ENCODE results near the gene BSCL2.
"Not testable (repeated sequence)": the region's sequence is repeated elsewhere in the genome, so short reads cannot be mapped to it uniquely, and the experiment has no call there.

BSCL2 gene

DNA sequence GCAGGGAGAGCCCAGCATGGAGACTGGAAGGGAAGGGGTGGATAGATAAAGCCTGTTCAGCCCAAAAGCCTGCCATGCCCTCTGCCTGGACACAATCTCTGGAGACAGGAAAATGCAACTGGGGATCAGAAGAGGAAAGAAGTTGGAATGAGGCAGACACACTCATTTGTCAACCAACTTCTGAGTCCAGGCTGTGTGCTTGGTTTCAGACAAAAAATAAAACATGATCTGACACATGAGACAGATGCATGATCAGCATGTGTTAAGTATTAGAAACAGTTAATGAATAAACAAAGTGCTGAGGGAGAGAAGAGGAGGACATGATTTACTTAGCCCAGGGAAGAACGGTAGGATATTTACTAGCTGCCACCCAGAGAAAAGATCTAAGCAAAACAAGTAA lies 18.7 kb downstream of the BSCL2 start:
- DNase-seq (ENCODE audit: low read depth in 2 of 2) = no peak

DNA sequence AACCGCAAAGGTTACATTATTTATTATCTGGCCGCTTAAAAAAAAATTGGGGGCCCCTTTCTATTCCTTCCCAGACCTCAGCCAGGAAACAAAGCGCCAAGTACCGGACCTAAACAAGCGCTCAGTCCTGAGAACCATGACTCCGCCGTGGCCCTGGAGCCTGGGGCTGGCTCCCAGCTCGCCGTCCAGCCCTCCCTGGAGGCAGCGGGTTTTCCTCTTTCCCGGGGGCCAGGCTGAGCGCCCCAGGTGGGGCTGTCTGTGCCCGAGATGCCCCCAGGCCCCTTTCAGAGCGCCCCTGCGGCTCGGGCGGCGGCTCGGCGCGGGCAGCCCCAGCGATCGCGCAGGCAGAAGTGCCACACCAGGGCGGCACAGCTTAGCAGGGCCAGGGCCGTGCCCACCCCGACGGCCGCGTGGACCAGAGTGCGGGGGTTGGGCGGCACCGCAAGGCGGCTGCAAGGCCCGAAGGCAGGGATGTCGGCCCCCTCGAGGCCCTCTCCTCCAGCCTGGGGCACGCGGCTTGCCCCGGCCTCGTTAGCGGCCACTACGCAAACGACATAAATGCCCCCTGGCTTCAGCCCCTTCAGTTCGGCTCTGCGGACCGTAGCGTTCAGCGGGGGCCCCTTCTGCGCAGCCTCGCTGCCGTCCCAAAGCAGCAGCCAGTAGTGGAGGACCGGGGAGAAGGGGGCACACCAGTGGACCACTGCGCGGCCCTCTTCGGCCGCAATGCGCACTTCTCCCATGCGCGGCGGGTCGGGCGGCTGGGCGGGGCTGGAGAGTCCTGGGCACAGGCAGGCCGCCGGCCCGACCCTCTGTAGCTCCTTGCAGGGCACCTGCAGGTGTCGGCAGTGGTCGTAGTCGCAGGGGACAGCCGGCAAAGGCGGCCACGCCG lies 19.5 kb downstream of the BSCL2 start:
- no peak for DNase-seq (ENCODE audit: low read depth in 2 of 2)

DNA sequence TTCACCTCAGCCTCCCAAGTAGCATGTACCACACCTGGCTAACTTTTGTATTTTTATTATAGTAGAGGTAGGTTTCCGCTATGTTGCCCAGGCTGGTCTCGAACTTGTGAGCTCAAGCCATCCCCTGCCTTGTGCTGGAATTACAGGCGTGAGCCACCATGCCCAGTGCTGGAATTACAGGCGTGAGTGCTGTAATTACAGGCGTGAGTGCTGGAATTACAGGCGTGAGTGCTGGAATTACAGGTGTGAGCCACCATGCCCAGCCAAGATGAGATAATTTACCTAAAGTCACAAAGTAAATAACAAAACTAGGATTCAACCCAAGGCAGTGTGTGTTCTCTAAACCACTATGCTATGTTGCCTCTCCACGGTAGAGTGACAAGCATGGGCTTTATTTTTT lies 24.7 kb downstream of the BSCL2 start:
- DNase-seq (ENCODE audit: low read depth in 2 of 2) = no peak

DNA sequence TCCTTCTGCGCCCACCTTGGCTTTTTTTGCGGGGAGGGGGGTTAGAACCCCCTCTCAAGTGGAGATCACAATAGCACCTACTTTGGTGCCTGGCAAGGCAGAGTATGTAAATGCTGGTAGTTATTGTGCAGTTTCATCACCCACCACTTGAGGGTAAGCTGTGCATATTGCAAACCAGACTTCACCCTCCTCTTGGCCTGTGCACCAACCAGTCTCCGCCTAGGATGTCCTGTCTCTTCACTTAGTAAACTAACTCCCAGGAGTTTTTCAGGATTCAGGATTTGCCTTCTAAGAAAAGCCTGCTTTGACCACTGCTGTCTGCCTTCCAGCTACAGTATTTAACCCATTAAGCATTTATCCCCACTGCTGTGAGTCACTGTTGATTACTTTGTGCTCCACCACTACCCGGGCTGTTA lies 26.4 kb downstream of the BSCL2 start:
- DNase-seq (ENCODE audit: low read depth in 2 of 2) = no peak

DNA sequence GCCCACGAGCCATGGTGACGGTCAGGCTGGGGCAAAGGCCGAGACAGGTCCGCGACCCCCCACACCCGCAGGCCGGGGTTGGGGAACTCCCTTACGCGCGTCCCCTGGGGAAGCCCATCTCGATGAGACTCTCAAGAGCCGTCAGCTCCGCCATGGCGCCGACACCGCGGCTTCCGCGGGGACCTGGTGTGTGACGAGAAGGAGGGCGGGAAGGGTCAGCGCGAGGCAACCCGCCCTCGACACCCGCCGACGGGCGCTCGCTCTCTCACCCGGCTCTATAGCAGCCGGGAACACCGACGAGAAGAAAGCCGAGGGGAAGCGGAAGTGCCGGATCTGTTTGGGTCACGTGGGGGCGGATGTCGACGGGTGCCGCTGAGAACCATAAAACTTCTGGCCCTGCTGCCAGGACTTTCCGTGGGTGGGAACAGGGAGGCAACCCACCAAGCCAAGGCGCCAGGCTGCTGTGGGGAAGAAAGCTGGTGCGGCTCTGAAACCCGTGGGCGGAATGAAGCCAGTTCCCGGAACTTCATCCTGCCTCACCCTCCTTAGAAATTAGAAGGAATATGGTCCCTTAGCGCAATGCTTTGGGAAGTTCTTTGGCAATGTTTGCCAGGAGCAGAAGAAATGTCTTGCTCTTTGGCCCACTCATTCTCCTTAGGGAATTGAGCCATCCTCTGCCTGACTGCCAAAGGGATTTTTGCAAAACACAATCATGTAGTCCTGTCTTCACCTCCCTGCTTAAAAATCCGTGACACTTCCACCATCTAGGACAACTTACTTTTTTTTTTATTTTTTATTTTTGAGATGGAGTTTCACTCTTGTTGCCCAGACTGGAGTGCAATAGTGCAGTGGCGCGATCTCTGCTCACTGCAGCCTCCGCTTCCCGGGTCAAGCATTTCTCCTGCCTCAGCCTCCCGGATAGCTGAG lies 28.2 kb downstream of the BSCL2 start, which contains the start of gene UBXN1:
TSS of gene UBXN1 (minus strand) at position 304 of the 927 bp plus-strand sequence. CDS start at position 154, 150 bp downstream.
- DNase-seq (ENCODE audit: low read depth in 2 of 2) = peak; percentile 76 to 89

DNA sequence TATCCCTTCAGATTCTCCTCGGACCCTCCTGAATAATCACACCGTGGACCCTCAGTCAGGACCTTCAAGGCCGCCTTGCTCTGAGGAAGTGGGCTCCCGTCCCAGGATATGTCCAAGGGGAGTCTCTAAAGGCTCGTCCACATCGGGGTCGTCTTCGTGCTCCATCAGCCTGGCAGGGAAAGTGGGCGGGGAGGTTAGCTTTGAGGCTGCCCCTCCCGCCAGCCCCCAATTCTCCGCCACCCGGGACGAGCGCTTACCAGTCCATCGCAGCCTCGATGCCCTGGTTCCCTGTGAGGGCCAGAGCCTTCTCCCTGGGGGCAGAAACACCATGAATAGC lies 28.8 kb downstream of the BSCL2 start:
- DNase-seq (ENCODE audit: low read depth in 2 of 2) = no peak

DNA sequence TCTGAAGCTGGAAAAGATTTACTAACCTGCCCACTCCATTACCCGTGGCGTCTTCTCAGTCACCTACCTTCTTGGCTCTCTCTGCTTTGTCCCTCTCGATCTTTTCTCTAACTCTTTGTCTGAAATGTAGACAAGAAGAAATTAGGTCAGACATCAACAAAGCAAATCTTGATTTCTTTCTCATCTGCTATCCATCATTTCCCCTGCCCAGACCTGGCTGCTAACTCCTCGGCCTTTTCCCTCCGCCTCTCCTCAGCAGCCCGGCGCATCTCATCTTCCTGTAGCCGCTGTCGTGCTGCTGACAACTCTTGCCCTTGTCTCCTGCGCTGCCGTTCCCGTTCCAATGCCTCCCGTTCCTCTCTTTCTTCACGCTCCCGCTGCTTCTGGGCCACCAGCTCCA lies 29.5 kb downstream of the BSCL2 start:
- no peak for DNase-seq (ENCODE audit: low read depth in 2 of 2)

DNA sequence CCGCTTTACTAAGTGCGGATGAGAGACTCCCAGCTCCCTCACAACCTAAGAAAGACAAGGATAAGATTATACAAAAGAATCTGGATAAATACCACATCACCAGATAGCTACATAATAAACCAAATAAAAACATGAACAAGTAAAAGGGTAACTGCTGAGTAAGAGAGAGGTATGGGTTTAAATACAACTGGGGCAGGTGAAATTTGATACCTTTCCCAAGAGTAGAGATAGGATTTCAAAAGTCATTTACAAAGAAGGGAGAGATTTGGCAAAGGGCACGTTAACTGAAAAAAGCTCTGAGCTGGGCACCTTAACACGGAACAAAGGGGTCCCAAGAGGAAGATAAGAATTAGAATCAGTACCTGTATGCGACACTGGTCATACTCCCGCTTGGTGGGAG lies 30.1 kb downstream of the BSCL2 start:
- no peak for DNase-seq (ENCODE audit: low read depth in 2 of 2)

DNA sequence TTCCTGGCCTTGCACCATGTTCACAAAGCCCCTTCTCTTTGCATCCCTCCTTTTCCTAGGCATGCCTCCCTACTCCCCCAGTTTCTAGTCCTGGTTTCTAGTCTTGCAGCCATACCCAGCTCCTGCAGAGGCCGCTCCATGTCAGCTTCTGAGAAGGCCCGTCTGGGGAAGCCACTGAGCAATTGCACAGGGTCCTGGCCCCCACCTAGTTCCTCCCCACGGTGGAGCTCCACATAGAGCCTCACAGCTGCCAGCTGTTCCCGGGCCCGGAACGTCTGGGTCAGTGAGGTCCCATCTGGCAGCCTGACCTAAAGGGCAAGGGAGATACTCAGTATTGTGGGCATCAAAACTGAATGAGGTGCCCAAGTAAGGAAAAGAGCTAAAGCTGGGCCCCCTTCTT lies 30.5 kb downstream of the BSCL2 start:
- no peak for DNase-seq (ENCODE audit: low read depth in 2 of 2)

DNA sequence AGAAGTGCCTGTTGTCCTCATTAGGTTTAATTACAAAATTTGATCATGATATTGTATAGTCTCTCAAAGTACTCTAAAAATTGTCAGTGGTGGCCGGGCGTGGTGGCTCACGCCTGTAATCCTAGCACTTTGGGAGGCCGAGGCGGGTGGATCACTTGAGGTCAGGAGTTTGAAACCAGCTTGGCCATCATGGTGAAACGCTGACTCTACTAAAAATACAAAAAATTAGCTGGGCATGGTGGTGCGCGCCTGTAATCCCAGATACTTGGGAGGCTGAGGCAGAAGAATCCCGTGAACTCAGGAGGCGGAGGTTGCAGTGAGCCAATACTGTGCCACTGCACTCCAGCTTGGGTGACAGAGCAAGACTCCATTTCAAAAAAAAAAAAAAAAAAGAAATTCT lies 31.8 kb downstream of the BSCL2 start:
- not testable (repeated sequence) for DNase-seq (ENCODE audit: low read depth in 2 of 2)

DNA sequence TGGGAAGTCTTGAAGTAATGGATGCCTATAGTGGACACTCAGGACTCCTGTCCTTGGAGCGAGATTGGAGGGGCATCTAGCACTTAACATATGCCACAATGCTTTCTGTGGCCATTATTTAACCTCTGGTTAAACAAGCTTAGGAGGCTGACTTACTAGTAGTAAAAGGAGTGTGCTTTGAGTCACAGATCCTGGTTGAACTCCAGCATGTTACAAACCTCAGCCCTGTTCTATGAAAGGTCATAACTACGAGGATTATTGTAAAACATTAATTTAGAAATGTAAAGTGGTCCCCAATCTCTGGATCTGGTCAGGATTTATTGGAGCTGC lies 34.1 kb downstream of the BSCL2 start:
- DNase-seq (ENCODE audit: low read depth in 2 of 2) = no peak

DNA sequence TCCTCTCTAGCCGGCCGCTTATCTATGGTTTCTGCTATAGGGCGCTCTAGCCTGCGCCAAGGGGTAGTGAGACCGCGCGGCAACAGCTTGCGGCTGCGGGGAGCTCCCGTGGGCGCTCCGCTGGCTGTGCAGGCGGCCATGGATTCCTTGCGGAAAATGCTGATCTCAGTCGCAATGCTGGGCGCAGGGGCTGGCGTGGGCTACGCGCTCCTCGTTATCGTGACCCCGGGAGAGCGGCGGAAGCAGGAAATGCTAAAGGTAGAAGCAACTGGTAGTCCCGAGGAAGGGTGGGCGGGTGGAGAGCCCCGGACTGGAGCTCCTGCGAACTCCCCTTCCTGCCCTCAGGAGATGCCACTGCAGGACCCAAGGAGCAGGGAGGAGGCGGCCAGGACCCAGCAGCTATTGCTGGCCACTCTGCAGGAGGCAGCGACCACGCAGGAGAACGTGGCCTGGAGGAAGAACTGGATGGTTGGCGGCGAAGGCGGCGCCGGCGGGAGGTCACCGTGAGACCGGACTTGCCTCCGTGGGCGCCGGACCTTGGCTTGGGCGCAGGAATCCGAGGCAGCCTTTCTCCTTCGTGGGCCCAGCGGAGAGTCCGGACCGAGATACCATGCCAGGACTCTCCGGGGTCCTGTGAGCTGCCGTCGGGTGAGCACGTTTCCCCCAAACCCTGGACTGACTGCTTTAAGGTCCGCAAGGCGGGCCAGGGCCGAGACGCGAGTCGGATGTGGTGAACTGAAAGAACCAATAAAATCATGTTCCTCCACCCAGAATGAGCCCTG lies 35.4 kb downstream of the BSCL2 start, which contains the start of the genes LBHD1 and UQCC3:
TSS of gene LBHD1 (minus strand) at position 660 of the 782 bp plus-strand sequence. CDS start 2,236 bp downstream, outside the sequence.
TSS of gene UQCC3 (plus strand) at position 66 of the 782 bp plus-strand sequence. CDS start at position 139, 73 bp downstream.
- DNase-seq (ENCODE audit: low read depth in 2 of 2) = peak; percentile 60 to 70

DNA sequence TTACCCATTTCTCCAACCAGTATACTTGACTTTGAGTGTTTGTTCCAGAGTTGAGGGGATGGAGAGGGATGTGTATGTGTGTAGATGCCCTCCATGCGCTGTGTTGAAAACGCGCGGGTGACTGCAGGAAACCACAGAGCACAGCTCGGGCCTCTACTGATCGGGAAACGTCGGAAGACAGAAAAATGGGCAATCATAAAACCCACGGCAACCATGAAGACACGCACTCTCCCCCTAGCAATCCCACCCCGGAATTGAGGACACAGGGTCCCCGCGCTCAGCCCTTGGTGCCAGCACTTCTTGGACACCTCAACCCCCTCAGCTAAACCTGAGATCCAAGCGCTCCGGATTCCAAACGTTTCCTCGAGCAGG lies 36.0 kb downstream of the BSCL2 start:
- no peak for DNase-seq (ENCODE audit: low read depth in 2 of 2)

DNA sequence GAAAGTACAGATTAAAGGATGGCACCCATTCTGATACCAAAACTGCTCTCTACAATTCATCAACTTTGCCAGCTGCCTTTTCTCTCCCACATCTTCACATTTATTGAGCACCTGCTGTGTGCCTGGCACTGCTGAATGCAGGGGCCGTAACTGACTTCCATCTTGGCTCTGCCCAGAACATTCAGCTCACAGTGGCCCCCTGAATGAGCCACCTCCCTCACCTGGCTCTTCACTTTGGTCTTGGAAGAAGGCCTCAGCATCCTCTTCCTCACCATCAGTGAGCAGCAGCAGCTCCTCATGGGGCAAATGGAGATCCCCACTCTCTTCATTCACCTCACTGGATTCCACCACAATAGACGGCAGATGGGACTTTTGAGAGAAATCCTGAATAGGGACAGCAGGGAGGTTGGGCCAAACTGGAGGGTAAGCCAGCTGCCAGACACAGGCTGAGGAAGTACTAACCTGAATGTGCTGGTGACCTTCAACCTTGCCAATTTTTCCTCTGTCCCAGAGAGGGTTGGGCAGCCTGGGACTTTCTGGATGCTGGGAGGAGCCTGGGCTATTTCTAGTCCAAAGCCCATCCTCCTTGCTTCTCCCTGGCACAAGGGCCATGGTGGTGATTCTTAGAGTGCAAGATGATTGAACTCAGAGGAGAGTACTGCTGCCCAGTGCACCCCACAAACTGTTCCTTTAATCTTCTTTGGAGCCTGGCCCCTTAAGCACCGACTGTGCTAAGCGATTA lies 37.6 kb downstream of the BSCL2 start:
- no peak for DNase-seq (ENCODE audit: low read depth in 2 of 2)

DNA sequence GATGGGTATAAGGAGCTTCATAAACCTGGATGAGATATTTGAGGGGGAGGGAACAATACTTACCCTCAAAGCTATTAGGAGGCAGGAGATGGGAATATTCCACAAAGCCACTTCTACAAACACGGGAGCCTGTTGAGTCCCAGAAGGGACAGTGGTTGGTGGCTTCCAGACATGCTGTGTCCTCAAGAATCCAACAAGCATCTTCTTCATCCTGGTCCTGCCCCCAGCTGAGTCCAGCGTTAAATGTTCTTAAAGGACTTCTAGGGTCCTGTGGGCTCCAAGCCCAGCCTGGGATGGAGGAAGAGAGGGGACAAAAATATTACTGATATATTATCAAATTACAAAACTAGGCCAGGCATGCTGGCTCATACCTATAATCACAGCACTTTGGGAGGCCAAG lies 39.8 kb downstream of the BSCL2 start:
- no peak for DNase-seq (ENCODE audit: low read depth in 2 of 2)

DNA sequence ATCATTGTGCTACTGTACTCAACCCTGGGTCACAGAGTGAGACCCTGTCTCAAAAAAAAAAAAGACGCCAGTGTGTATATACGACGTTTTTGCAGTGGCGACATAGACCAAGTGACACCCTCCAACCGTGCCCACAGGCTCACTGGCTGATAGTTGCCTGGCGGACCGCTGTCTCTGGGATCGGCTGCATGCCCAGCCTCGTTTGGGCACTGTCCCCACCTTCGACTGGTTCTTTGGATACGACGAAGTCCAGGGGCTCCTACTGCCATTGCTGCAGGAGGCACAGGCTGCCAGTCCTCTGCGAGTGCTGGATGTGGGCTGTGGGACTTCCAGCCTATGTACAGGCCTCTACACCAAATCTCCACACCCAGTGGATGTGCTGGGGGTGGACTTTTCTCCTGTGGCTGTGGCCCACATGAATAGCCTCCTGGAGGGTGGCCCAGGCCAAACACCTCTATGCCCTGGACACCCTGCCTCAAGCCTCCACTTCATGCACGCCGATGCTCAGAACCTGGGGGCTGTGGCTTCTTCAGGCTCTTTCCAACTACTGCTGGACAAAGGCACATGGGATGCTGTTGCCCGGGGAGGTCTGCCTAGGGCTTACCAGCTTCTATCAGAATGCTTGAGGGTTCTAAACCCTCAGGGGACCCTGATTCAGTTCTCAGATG lies 40.8 kb downstream of the BSCL2 start:
- no peak for DNase-seq (ENCODE audit: low read depth in 2 of 2)

DNA sequence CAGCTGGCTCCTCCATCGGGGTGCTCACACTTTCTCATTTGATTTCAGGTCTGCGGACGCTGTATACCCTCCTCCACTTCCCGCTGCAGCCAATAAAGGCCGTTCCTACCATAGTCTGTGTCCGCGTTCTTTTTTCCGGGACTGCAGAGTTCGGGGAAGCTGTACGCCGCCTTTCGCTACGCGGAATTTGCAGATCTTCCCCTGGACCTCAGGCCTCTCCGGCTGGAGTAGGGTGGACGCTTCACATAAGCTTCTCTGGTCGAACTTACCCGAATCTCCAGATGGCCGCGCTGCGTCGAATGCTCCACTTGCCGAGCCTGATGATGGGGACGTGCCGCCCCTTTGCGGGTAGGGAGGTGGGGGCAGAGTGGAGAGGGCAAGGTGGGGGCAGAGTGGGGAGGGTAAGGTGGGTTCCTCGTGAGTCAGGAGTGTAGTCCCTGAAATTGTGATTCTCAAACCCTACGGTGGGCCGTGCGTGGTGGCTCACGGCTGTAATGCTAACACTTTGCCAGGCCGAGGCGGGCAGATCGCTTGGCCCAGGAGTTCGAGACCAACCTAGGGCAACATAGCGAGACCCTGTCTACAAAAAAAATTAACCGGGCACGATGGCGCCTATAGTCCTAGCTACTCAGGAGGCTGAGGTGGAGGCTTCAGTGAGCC lies 41.5 kb downstream of the BSCL2 start:
- DNase-seq (ENCODE audit: low read depth in 2 of 2) = peak; percentile 27 to 44

DNA sequence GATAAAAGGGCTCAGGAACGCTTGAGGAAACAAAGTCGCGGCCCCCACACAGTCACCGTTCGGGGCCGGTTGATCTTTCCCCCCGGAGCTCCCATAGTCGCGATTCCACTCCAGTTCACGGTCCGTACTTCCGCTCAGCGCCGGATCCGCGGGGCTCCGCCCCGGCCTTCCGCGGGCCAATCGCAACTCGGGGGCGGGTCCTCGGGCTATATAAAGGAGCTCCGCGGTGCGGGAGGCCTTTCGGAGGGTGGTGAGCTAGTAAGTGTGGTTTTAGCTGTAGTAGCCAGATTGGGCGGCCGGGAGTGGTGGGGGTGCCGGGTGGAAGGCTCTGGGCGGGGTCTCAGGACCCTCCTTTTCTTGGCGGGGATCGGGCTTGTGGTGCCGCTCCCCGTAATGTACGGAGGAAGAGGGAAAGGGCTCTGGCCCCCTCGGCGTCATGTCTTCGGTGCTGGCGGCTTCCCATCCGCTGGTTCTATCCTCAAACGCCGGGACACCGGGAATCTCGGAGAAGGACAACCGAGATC lies 42.1 kb downstream of the BSCL2 start, which contains the start of the genes C11orf98 and CSKMT:
TSS of gene C11orf98 (minus strand) at position 136 of the 524 bp plus-strand sequence. CDS start at position 95, 41 bp downstream.
TSS of gene CSKMT (plus strand) at position 238 of the 524 bp plus-strand sequence. CDS start 568 bp downstream, outside the sequence.
- peak; percentile 93 to 95 for DNase-seq (ENCODE audit: low read depth in 2 of 2)

DNA sequence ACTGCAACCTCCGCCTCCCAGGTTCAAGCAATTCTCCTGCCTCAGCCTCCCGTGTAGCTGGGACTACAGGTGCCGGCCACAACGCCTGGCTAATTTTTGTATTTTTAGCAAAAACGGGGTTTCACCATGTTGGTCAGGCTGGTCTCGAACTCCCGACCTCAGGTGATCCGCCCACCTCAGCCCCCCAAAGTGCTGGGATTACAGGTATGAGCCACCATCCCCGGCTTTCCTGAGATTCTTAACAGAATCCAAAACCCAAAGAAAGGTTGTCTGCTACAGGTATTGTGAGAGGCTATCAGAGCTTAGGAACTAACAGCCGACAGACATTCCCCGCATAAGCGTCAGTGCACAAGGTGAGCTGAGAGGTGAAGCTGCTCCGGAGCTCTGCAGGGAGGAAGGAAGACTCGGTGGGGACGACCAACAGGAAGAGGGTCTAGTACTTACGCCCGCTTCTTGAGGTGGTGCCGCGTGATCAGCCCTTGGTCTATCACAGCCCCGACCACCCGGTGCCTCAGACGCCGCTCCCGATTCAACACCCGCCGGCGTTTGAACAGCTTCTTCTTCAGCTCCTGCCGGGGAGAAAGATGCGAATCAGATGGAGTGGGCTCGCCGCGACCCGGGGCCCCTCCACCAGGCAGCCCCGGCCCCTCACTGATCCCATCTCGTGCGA lies 42.7 kb downstream of the BSCL2 start:
- peak; percentile 28 to 38 for DNase-seq (ENCODE audit: low read depth in 2 of 2)

All from stimulated activated CD4-positive, alpha-beta T cell treated with anti-CD3 and anti-CD28 coated beads, Interleukin-4, amount 100 ng/mL, for 48 hours (primary cell).